Calu3 (cell line): ENCODE measurements around the gene CYBRD1. TPM values are rescaled to one million over a fixed set of nuclear protein-coding genes. Genes with fewer than 3 reads are reported as not detected.

ENCODE experiments used
- BruUV-seq: library from RNA; stranded (reverse); fragments of 400-500 nt; replicated peaks from 2 replicates; lab custom pipeline; 2021; lab: Mats Ljungman, UMichigan
- CTCF ChIA-PET: fragments of 300-600 bp; sonication (Branson Sonifier 250); formaldehyde crosslinking; loops from one replicate; lab custom pipeline; 2022; ENCODE audit warnings: antibody characterized with exemption; lab: Charles Lee
- DNase-seq: peaks from one replicate; pipeline ENCODE4 v3.0.0; 2022
- H3K27ac Mint-ChIP-seq: one replicate; pipeline ENCODE4 v1.8.0; 2022; ENCODE audit warnings: mixed read lengths; ENCODE audit not compliant: unreplicated experiment
- H3K27me3 Mint-ChIP-seq: one replicate; pipeline ENCODE4 v1.8.0; 2022; ENCODE audit warnings: mixed read lengths; ENCODE audit not compliant: unreplicated experiment
- H3K36me3 Mint-ChIP-seq: one replicate; pipeline ENCODE4 v1.8.0; 2022; ENCODE audit warnings: mild to moderate bottlenecking, moderate library complexity, mixed read lengths; ENCODE audit not compliant: insufficient read depth, unreplicated experiment
- H3K4me1 Mint-ChIP-seq: one replicate; pipeline ENCODE4 v1.8.0; 2022; ENCODE audit warnings: mild to moderate bottlenecking, low read depth, mixed read lengths; ENCODE audit not compliant: unreplicated experiment
- H3K4me3 Mint-ChIP-seq: one replicate; pipeline ENCODE4 v1.8.0; 2022; ENCODE audit warnings: mild to moderate bottlenecking, low read depth, moderate library complexity, mixed read lengths; ENCODE audit not compliant: unreplicated experiment
- H3K9me3 Mint-ChIP-seq: one replicate; pipeline ENCODE4 v1.8.0; 2022; ENCODE audit warnings: low read depth, mixed read lengths; ENCODE audit not compliant: unreplicated experiment
- intact Hi-C: fragments of 100-400 bp; cut with micrococcal nuclease; formaldehyde crosslinking; loops from one replicate; pipeline ENCODE4 v1.10.0; 2022; ENCODE audit not compliant: unreplicated experiment
- total RNA-seq: library from RNA; stranded (reverse); gene quantifications from 2 replicates; pipeline ENCODE4 v1.2.3, GENCODE V29; 2022
- TF ChIP-seq, protein P1 (sequence below): fragments of 200-600 bp; IDR thresholded peaks from one replicate; pipeline ENCODE4 v1.8.0; 2022; ENCODE audit warnings: antibody characterized with exemption; ENCODE audit not compliant: unreplicated experiment

The CYBRD1 gene
- total RNA-seq, 1 experiment from 2014 or later = 2.6 TPM

DNA sequence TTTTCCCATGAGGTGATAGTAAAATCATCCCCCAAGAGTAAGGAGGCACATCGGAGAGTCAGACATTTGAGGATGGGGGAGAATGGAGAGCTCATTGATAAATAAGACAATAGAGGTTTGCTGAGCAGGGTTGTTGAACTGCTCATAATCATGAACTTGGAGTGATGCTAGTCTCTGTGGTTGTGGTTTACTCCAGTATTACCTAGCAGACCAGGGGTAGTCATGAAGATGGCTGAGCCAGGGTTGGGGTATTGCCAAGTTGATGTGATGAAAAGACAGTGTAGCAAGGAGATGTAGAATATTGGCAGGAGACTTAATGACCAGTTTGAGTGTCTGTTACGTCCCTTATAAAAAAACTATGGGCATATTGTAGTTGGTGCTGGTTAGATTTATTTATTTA is 25.4 kb downstream of the CYBRD1 start:
- Mint-ChIP-seq H3K4me1 (no peaks in the 10 kb centered on the region), H3K9me3 (no peaks in the 10 kb centered on the region), H3K27ac (no peak overlapping the region), H3K4me3 (no peak overlapping the region), H3K27me3 (peaks cover 16% of the 10 kb centered on the region), H3K36me3 (no peaks in the 10 kb centered on the region)
- CTCF ChIA-PET = interaction anchor here (0.7 kb wide), 1 partner anchor 36 kb away, joined by 4 read pairs; no protein-coding TSS in a partner anchor
- DNase-seq = no peak
- TF ChIP-seq, protein P1, sequence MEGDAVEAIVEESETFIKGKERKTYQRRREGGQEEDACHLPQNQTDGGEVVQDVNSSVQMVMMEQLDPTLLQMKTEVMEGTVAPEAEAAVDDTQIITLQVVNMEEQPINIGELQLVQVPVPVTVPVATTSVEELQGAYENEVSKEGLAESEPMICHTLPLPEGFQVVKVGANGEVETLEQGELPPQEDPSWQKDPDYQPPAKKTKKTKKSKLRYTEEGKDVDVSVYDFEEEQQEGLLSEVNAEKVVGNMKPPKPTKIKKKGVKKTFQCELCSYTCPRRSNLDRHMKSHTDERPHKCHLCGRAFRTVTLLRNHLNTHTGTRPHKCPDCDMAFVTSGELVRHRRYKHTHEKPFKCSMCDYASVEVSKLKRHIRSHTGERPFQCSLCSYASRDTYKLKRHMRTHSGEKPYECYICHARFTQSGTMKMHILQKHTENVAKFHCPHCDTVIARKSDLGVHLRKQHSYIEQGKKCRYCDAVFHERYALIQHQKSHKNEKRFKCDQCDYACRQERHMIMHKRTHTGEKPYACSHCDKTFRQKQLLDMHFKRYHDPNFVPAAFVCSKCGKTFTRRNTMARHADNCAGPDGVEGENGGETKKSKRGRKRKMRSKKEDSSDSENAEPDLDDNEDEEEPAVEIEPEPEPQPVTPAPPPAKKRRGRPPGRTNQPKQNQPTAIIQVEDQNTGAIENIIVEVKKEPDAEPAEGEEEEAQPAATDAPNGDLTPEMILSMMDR = no peak
- BruUV-seq = no TSS peak
- intact Hi-C loops = no loop called here

DNA sequence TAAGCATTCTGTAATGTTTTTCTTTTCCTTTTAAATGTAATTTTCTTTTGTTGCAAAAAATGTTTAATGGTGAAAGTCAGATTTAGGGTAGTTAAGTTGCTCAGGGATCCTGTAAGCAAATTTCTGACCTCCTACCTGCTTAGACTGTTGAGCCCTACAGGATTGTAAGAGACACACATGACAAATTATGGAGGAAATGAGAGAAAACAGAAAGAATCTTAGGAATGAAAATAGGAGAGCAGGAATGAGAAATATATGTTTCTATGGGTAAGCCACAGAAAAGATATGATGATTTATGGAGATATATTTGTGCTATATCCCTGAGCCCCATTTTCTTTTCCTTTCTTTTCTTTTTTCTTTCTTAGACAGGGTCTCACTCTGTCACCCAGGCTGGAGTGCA is 28.3 kb downstream of the CYBRD1 start:
- Mint-ChIP-seq H3K4me3 (no peak overlapping the region), H3K9me3 (no peaks in the 10 kb centered on the region), H3K4me1 (no peaks in the 10 kb centered on the region), H3K27ac (no peak overlapping the region), H3K27me3 (peaks cover 16% of the 10 kb centered on the region), H3K36me3 (no peaks in the 10 kb centered on the region)
- intact Hi-C loops = no loop called here
- TF ChIP-seq, protein P1 = no peak
- CTCF ChIA-PET = no interaction called here
- no TSS peak for BruUV-seq
- no peak for DNase-seq

DNA sequence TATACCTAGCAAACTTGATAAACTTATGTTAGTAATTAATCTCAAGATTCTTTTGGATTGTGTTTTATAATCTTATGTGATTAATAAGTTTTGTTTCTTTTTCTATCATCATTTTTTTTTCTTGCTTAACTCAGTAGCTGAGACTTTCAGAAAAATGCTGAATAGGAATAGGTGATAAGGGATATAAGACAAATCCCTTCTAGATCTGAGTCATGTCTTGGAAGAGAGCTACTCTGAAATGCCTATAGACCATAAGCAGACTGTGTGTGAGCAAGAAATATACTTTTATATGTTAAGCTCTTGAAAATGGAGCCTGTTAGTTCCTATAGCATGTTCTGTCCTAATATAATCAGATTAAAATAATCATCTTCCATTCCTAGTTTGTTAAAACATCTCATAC is 29.6 kb downstream of the CYBRD1 start:
- DNase-seq = no peak
- TF ChIP-seq, protein P1 = no peak
- Mint-ChIP-seq H3K27me3 (peaks cover 8% of the 10 kb centered on the region), H3K9me3 (no peaks in the 10 kb centered on the region), H3K4me1 (no peaks in the 10 kb centered on the region), H3K27ac (no peak overlapping the region), H3K36me3 (no peaks in the 10 kb centered on the region), H3K4me3 (no peak overlapping the region)
- CTCF ChIA-PET = no interaction called here
- intact Hi-C loops = no loop called here
- no TSS peak for BruUV-seq

GRCh38 chr2:171553236-171553635 is 31.0 kb downstream of the CYBRD1 start:
- Mint-ChIP-seq H3K27ac (no peak overlapping the region), H3K9me3 (no peaks in the 10 kb centered on the region), H3K4me1 (no peaks in the 10 kb centered on the region), H3K4me3 (peak overlapping the region; percentile 53), H3K27me3 (no peaks in the 10 kb centered on the region), H3K36me3 (no peaks in the 10 kb centered on the region)
- CTCF ChIA-PET = no interaction called here
- intact Hi-C loops = no loop called here
- DNase-seq = no peak
- no TSS peak for BruUV-seq
- TF ChIP-seq, protein P1 = no peak
